NCI-H2107 treated with DMSO at 0.1 percent for 48 hours (cell line): Measurements from ENCODE around the gene LCP2.
A peak's percentile ranks its signal among the peaks of the same experiment; 100 is the strongest.

ENCODE experiments used
- DNase-seq: peaks from one replicate; lab custom pipeline; 2025; ENCODE audit not compliant: unreplicated experiment; lab: John Stamatoyannopoulos, UW

Gene LCP2

GRCh38 chr5:170220191-170220590 lies 77.4 kb downstream of the LCP2 start:
- DNase-seq, result no peak

GRCh38 chr5:170219615-170220014 lies 78.0 kb downstream of the LCP2 start:
- DNase-seq, result no peak

GRCh38 chr5:170218726-170219125 lies 78.9 kb downstream of the LCP2 start:
- no peak for DNase-seq

- no peak for DNase-seq
Measured at GRCh38 chr5:170217831-170218230, 79.7 kb downstream of the LCP2 start.

GRCh38 chr5:170216257-170216864 lies 81.2 kb downstream of the LCP2 start:
- peak; percentile 47 for DNase-seq

- no peak for DNase-seq
Measured at GRCh38 chr5:170211575-170212334, 85.8 kb downstream of the LCP2 start.

GRCh38 chr5:170206958-170207357 lies 90.6 kb downstream of the LCP2 start:
- DNase-seq, result no peak

GRCh38 chr5:170206216-170206615 lies 91.4 kb downstream of the LCP2 start:
- DNase-seq, result no peak

GRCh38 chr5:170204202-170204601 lies 93.4 kb downstream of the LCP2 start:
- no peak for DNase-seq

- DNase-seq, result no peak
Measured at GRCh38 chr5:170202117-170202516, 95.5 kb downstream of the LCP2 start.

GRCh38 chr5:170201311-170201710 lies 96.3 kb downstream of the LCP2 start:
- no peak for DNase-seq

GRCh38 chr5:170200876-170201275 lies 96.7 kb downstream of the LCP2 start:
- DNase-seq, result no peak
